Measurements from ENCODE around the gene P2RY1.
"Not testable (repeated sequence)": the region's sequence is repeated elsewhere in the genome, so short reads cannot be mapped to it uniquely, and the experiment has no call there.

Gene P2RY1

DNA sequence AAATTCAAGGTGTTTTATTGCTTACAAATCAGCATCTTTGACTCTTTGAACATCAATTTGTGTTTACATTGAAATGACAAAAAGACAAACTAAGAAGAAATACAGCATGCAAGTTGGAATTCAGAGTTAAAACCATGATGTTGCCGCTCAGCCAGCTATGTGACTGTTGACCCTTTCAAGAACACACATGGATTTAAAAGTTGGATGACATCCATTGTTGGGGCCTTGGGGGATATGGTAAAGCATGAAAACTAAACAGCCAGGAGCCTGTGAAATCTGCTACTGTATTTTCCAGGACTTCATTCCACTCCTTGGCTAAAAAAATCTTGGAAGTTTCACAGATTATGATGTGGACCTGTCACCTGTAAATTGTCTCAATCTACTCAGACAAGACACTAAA is 4.6 kb downstream of the P2RY1 start:
- Histone ChIP-seq H3K27ac (ENCODE audit: low read depth, low read length) (no peak overlapping the region), H3K27me3 (ENCODE audit: control insufficient read depth, insufficient read depth, low read length) (peaks cover 18% of the 10 kb centered on the region), H3K9me3 (ENCODE audit: control insufficient read depth, insufficient read depth, low read length) (no peaks in the 10 kb centered on the region), H3K4me3 (ENCODE audit: low read depth, low read length) (no peak overlapping the region), H3K36me3 (ENCODE audit: control insufficient read depth, insufficient read depth, low read length) (no peaks in the 10 kb centered on the region), H3K9ac (ENCODE audit: low read depth, low read length) (no peak overlapping the region), H3K4me1 (ENCODE audit: control insufficient read depth, insufficient read depth, low read length) (peaks cover 13% of the 10 kb centered on the region)

- H3K27me3 ChIP-seq (ENCODE audit: control insufficient read depth, insufficient read depth, low read length), result peaks cover 11% of the 10 kb centered on the region
- H3K9me3 ChIP-seq (ENCODE audit: control insufficient read depth, insufficient read depth, low read length), result peaks cover 5% of the 10 kb centered on the region
- H3K9ac ChIP-seq (ENCODE audit: low read depth, low read length), result no peak overlapping the region
- H3K36me3 ChIP-seq (ENCODE audit: control insufficient read depth, insufficient read depth, low read length), result no peaks in the 10 kb centered on the region
- H3K4me3 ChIP-seq (ENCODE audit: low read depth, low read length), result no peak overlapping the region
- no peak overlapping the region for H3K27ac ChIP-seq (ENCODE audit: low read depth, low read length)
- H3K4me1 ChIP-seq (ENCODE audit: control insufficient read depth, insufficient read depth, low read length), result peaks cover 9% of the 10 kb centered on the region
Measured at GRCh38 chr3:152841131-152841530, 6.2 kb downstream of the P2RY1 start.

- no peak overlapping the region for H3K27ac ChIP-seq (ENCODE audit: low read depth, low read length)
- no peaks in the 10 kb centered on the region for H3K27me3 ChIP-seq (ENCODE audit: control insufficient read depth, insufficient read depth, low read length)
- no peak overlapping the region for H3K9ac ChIP-seq (ENCODE audit: low read depth, low read length)
- no peak overlapping the region for H3K4me3 ChIP-seq (ENCODE audit: low read depth, low read length)
- H3K36me3 ChIP-seq (ENCODE audit: control insufficient read depth, insufficient read depth, low read length), result no peaks in the 10 kb centered on the region
- H3K9me3 ChIP-seq (ENCODE audit: control insufficient read depth, insufficient read depth, low read length), result peaks cover 8% of the 10 kb centered on the region
- H3K4me1 ChIP-seq (ENCODE audit: control insufficient read depth, insufficient read depth, low read length), result no peaks in the 10 kb centered on the region
Measured at GRCh38 chr3:152842413-152842812, 7.5 kb downstream of the P2RY1 start.

- Histone ChIP-seq H3K27ac (ENCODE audit: low read depth, low read length) (no peak overlapping the region), H3K36me3 (ENCODE audit: control insufficient read depth, insufficient read depth, low read length) (no peaks in the 10 kb centered on the region), H3K4me1 (ENCODE audit: control insufficient read depth, insufficient read depth, low read length) (no peaks in the 10 kb centered on the region), H3K4me3 (ENCODE audit: low read depth, low read length) (no peak overlapping the region), H3K27me3 (ENCODE audit: control insufficient read depth, insufficient read depth, low read length) (no peaks in the 10 kb centered on the region), H3K9ac (ENCODE audit: low read depth, low read length) (no peak overlapping the region), H3K9me3 (ENCODE audit: control insufficient read depth, insufficient read depth, low read length) (peaks cover 21% of the 10 kb centered on the region)
Measured at GRCh38 chr3:152843955-152844354, 9.0 kb downstream of the P2RY1 start.

GRCh38 chr3:152846572-152847202 is 11.8 kb downstream of the P2RY1 start:
- peaks cover 21% of the 10 kb centered on the region for H3K9me3 ChIP-seq (ENCODE audit: control insufficient read depth, insufficient read depth, low read length)
- not testable (repeated sequence) for H3K9ac ChIP-seq (ENCODE audit: low read depth, low read length); H3K27me3 ChIP-seq (ENCODE audit: control insufficient read depth, insufficient read depth, low read length); H3K4me3 ChIP-seq (ENCODE audit: low read depth, low read length); H3K4me1 ChIP-seq (ENCODE audit: control insufficient read depth, insufficient read depth, low read length); H3K36me3 ChIP-seq (ENCODE audit: control insufficient read depth, insufficient read depth, low read length); H3K27ac ChIP-seq (ENCODE audit: low read depth, low read length)

DNA sequence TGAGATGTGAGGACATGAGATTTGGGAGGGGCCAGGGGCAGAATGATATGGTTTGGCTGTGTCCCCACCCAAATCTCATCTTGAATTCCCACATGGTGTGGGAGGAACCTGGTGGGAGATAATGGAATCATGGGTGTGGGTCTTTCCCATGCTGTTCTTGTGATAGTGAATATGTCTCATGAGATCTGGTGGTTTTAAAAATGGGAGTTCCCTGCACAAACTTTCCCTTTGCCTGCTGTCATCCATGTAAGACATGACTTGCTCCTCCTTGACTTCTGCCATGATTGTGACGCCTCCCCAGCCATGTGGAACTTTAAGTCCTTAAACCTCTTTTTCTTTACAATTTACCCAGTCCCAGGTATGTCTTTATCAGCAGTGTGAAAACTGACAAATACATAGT is 12.7 kb downstream of the P2RY1 start:
- not testable (repeated sequence) for H3K27ac ChIP-seq (ENCODE audit: low read depth, low read length); H3K9ac ChIP-seq (ENCODE audit: low read depth, low read length); H3K27me3 ChIP-seq (ENCODE audit: control insufficient read depth, insufficient read depth, low read length); H3K4me3 ChIP-seq (ENCODE audit: low read depth, low read length); H3K36me3 ChIP-seq (ENCODE audit: control insufficient read depth, insufficient read depth, low read length); H3K4me1 ChIP-seq (ENCODE audit: control insufficient read depth, insufficient read depth, low read length)
- peaks cover 21% of the 10 kb centered on the region for H3K9me3 ChIP-seq (ENCODE audit: control insufficient read depth, insufficient read depth, low read length)

GRCh38 chr3:152849996-152850578 is 15.2 kb downstream of the P2RY1 start:
- no peak overlapping the region for H3K4me3 ChIP-seq (ENCODE audit: low read depth, low read length)
- no peak overlapping the region for H3K27ac ChIP-seq (ENCODE audit: low read depth, low read length)
- H3K9ac ChIP-seq (ENCODE audit: low read depth, low read length), result no peak overlapping the region
- H3K4me1 ChIP-seq (ENCODE audit: control insufficient read depth, insufficient read depth, low read length), result no peaks in the 10 kb centered on the region
- peaks cover 21% of the 10 kb centered on the region for H3K9me3 ChIP-seq (ENCODE audit: control insufficient read depth, insufficient read depth, low read length)
- no peaks in the 10 kb centered on the region for H3K27me3 ChIP-seq (ENCODE audit: control insufficient read depth, insufficient read depth, low read length)
- H3K36me3 ChIP-seq (ENCODE audit: control insufficient read depth, insufficient read depth, low read length), result no peaks in the 10 kb centered on the region

DNA sequence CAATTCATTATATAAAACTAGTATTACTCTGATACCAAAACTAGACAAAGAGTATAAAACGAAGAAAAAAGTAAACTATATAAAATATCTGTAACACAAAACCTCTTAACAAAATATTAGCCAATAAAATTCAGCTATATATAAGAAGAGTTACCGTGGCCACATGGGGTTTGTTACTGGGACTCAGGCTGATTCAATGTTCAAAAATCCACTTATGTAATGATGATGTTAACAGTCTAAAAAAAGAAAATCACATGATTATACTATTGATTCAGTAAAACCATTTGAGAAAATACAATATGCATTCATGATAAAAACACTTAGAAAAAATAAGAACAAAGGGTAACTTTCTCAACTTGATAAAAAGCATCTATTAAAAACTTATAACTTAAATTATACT is 18.3 kb downstream of the P2RY1 start:
- Histone ChIP-seq H3K36me3 (ENCODE audit: control insufficient read depth, insufficient read depth, low read length) (no peaks in the 10 kb centered on the region), H3K27ac (ENCODE audit: low read depth, low read length) (no peak overlapping the region), H3K27me3 (ENCODE audit: control insufficient read depth, insufficient read depth, low read length) (no peaks in the 10 kb centered on the region), H3K4me1 (ENCODE audit: control insufficient read depth, insufficient read depth, low read length) (no peaks in the 10 kb centered on the region), H3K9ac (ENCODE audit: low read depth, low read length) (no peak overlapping the region), H3K4me3 (ENCODE audit: low read depth, low read length) (no peak overlapping the region), H3K9me3 (ENCODE audit: control insufficient read depth, insufficient read depth, low read length) (0 out of 2 replicates have a peak, but pooled peaks cover 7% of the 10 kb centered on the region)

GRCh38 chr3:152857082-152857481 is 22.2 kb downstream of the P2RY1 start:
- Histone ChIP-seq H3K9me3 (ENCODE audit: control insufficient read depth, insufficient read depth, low read length) (no peaks in the 10 kb centered on the region), H3K4me1 (ENCODE audit: control insufficient read depth, insufficient read depth, low read length) (no peaks in the 10 kb centered on the region), H3K27me3 (ENCODE audit: control insufficient read depth, insufficient read depth, low read length) (no peaks in the 10 kb centered on the region), H3K27ac (ENCODE audit: low read depth, low read length) (no peak overlapping the region), H3K36me3 (ENCODE audit: control insufficient read depth, insufficient read depth, low read length) (no peaks in the 10 kb centered on the region), H3K4me3 (ENCODE audit: low read depth, low read length) (no peak overlapping the region), H3K9ac (ENCODE audit: low read depth, low read length) (no peak overlapping the region)

GRCh38 chr3:152858170-152858800 is 23.4 kb downstream of the P2RY1 start:
- H3K9ac ChIP-seq (ENCODE audit: low read depth, low read length), result no peak overlapping the region
- no peaks in the 10 kb centered on the region for H3K4me1 ChIP-seq (ENCODE audit: control insufficient read depth, insufficient read depth, low read length)
- H3K27me3 ChIP-seq (ENCODE audit: control insufficient read depth, insufficient read depth, low read length), result no peaks in the 10 kb centered on the region
- H3K4me3 ChIP-seq (ENCODE audit: low read depth, low read length), result no peak overlapping the region
- no peaks in the 10 kb centered on the region for H3K36me3 ChIP-seq (ENCODE audit: control insufficient read depth, insufficient read depth, low read length)
- H3K9me3 ChIP-seq (ENCODE audit: control insufficient read depth, insufficient read depth, low read length), result no peaks in the 10 kb centered on the region
- no peak overlapping the region for H3K27ac ChIP-seq (ENCODE audit: low read depth, low read length)

DNA sequence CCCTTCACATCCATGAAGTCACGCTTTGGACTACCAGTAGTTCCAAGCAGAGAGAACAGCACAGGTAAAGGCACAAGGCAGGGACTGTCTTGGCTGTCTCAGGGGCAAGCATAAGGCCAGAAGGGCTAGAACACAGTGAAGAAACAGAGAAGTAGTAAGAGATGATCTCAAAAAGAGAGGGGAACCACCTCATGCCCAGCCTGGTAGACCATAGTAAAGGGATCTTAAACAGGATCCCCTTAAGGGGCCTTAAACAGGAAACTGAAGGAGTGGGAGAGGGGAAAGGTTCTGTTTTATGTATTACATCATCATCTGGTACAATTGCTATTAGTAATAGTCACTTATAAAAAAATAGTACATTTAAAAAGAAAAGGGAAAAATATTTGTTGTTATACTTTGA is 25.8 kb downstream of the P2RY1 start:
- H3K27me3 ChIP-seq (ENCODE audit: control insufficient read depth, insufficient read depth, low read length), result no peaks in the 10 kb centered on the region
- no peaks in the 10 kb centered on the region for H3K9me3 ChIP-seq (ENCODE audit: control insufficient read depth, insufficient read depth, low read length)
- no peaks in the 10 kb centered on the region for H3K4me1 ChIP-seq (ENCODE audit: control insufficient read depth, insufficient read depth, low read length)
- H3K27ac ChIP-seq (ENCODE audit: low read depth, low read length), result no peak overlapping the region
- no peak overlapping the region for H3K4me3 ChIP-seq (ENCODE audit: low read depth, low read length)
- no peaks in the 10 kb centered on the region for H3K36me3 ChIP-seq (ENCODE audit: control insufficient read depth, insufficient read depth, low read length)
- H3K9ac ChIP-seq (ENCODE audit: low read depth, low read length), result no peak overlapping the region
